ENCODE data around the gene ABI2.

Gene ABI2

DNA sequence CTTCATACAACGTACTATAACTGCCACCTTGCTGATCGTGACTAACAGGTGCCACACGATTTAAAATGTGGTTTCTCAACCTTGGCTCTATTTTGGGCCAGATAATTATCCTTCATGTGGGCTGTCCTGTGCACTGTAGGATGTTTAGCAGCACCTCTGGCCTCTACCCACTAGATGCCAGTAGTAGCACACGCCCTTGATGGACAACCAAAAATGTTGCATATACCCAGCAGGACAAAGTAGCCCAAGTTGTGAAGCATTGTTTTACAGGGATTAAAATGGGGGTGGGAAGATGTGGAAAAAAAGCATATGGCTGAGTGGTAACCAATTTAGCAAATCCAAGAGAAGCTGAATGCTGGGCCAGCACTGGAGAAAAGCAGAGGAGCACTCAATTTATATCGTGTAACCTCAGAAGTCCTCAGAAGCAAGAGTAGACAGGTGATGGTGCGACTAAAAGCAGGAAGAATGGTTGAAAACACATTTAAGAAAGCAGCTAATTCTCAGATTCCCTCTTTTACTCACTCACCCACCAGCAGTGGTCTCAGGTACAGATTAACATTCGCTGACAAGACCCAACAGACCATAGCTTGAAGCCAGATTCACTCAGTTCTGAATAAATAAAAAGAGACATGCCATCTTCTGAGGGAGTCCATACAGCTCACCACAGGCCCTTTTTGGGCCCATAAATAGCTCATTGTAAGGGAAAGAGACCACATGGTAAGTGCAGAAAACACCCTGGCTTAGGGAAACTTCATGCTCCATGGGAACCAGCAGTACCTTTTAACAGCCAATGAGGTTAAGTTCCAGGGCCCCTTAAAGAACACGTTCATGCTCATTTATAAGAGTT lies 156.3 kb downstream of the ABI2 start:
- DNase-seq = no peak

DNA sequence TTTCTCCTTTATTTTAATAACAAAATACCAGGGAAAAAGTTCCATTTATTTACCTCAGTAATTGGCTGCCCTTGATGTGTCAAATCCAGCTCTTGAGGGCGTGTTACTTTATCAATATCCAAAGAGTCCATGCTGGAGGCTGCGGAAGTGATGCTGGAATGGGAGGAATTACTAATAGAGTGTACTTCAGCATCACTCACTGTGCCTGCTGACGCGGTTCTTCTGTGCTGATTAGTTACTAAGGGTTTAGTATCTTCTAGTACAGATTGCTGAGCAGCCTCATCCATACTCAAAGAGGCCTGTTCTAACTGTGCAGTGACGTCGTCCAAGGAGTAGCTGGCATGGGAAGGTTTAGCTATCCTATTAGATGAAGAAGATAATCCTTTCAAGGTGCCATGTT lies 161.3 kb downstream of the ABI2 start:
- no peak for DNase-seq

DNA sequence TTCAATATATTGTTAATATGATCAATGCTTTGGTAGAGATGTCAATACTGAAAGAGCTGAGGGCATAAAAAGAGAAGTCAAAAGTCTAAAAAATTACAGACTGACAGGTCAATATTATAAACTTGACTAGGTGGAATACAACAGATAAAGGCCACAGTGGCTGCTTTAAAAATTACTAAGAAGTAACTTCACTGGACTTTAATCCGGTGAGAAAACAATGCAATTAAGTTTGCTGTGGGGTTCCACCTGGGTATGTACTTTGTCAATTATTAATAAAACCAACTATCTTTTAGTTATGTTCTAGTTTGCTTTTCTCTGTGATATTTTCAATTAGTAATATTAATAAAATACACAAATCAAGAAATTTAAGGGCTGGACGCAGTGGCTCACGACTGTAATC lies 162.2 kb downstream of the ABI2 start:
- DNase-seq = no peak

DNA sequence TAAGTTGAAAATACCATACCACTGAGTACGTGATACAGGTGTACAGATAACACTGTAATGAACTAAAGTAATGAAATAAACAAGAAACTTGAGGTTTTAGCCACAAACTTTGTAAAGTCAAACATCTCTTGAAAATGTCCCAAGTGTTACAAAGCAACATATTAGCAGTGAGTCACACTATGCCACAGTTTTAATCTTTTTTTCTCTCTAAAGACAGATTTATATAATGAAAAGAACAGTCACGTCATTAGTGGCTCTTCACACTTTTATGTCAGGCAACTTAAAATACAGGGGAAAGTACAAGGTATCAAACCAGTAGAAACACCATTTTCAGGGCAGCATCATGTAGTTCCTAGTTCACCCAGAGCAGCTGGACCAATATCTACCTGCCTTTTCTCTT lies 164.8 kb downstream of the ABI2 start:
- no peak for DNase-seq

Measured in NCI-H1092 treated with DMSO at 0.1 percent for 48 hours (cell line).